Measurements from ENCODE around the gene MACROH2A2. TPM values are rescaled to one million over a fixed set of nuclear protein-coding genes. Genes with fewer than 3 reads are reported as not detected.

MACROH2A2 gene
- total and polyA plus RNA-seq, 2 donors (not counting 1 experiment from before 2014, with no cell fraction given) = not detected

GRCh38 chr10:70119197-70119596 lies 66.6 kb downstream of the MACROH2A2 start:
- CTCF ChIA-PET = interaction anchor here (1.2 to 7.5 kb wide), 3 partner anchors 12 to 204 kb away, joined by 4 to 131 read pairs (median 4); partner anchors contain the start of gene TYSND1
- POLR2A ChIA-PET = no interaction called here
- Histone ChIP-seq H3K4me3 (ENCODE audit: control extremely low read depth in 1 of 5, extremely low read depth in 1 of 5, insufficient read depth in 1 of 5, low read depth in 2 of 5, low read length in 4 of 5) (no peak overlapping the region), H3K27ac (ENCODE audit: low read length in 2 of 2) (no peak overlapping the region), H3K9ac (ENCODE audit: low read length) (no peak overlapping the region), H2AFZ (ENCODE audit: insufficient read depth, low read depth, low read length, poor library complexity, severe bottlenecking) (no peak overlapping the region), H3K4me2 (replicated peaks; ENCODE audit: low read depth, low read length, poor library complexity, severe bottlenecking) (no peak overlapping the region), H3K79me2 (ENCODE audit: control insufficient read depth, insufficient read depth, low read length) (no peaks in the 10 kb centered on the region), H3K36me3 (replicated peaks in 1 of 2; ENCODE audit: control extremely low read depth in 1 of 2, control insufficient read depth in 1 of 2, extremely low read depth in 1 of 2, insufficient read depth in 2 of 2, low read length in 1 of 2) (peaks cover 1 to 6% of the 10 kb centered on the region in 2 experiments), H3K9me3 (ENCODE audit: control extremely low read depth in 1 of 3, control insufficient read depth in 2 of 3, insufficient read depth in 1 of 3, low read length in 2 of 3) (no peaks in the 10 kb centered on the region), H3K4me1 (ENCODE audit: control insufficient read depth in 2 of 2, insufficient read depth in 2 of 2, low read length in 2 of 2) (peaks cover 0 to 4% of the 10 kb centered on the region in 2 donors), H4K20me1 (ENCODE audit: control insufficient read depth, insufficient read depth, low read length, poor library complexity, severe bottlenecking) (no peaks in the 10 kb centered on the region), H3K27me3 (replicated peaks in 1 of 4; ENCODE audit: control extremely low read depth in 1 of 4, control insufficient read depth in 3 of 4, insufficient read depth in 4 of 4, low read length in 3 of 4) (no peaks in the 10 kb centered on the region)
- intact Hi-C loops (cut with micrococcal nuclease) = no loop called here
- H3K27me3 Mint-ChIP-seq = no peaks in the 10 kb centered on the region
- no peak for DNase-seq
- ATAC-seq (ENCODE audit: low read depth) = no peak
- no peak overlapping the region for H3K4me3 Mint-ChIP-seq
- peaks cover 6% of the 10 kb centered on the region for H3K4me1 Mint-ChIP-seq
- WGBS (ENCODE audit: insufficient coverage) = 90% methylated on average over 3 of the region's 7 CpGs
- H3K27ac Mint-ChIP-seq = no peak overlapping the region
- TF ChIP-seq EZH2 (IDR thresholded peaks at IDR 0.05; ENCODE audit: borderline replicate concordance, insufficient read depth, low read depth, low read length, poor library complexity, severe bottlenecking) (no peak), CTCF (IDR thresholded peaks at IDR 0.05) (no peak)
- no peaks in the 10 kb centered on the region for H3K9me3 Mint-ChIP-seq (ENCODE audit: insufficient read depth)

- H3K79me2 ChIP-seq (ENCODE audit: control insufficient read depth, insufficient read depth, low read length) = no peaks in the 10 kb centered on the region
- no peaks in the 10 kb centered on the region for H3K27me3 Mint-ChIP-seq
- H3K27ac ChIP-seq (ENCODE audit: low read length in 2 of 2) = no peak overlapping the region
- ChIA-PET CTCF (interaction anchor here (1.2 to 7.5 kb wide), 2 partner anchors 25 to 205 kb away, joined by 4 to 131 read pairs; partner anchors contain the start of gene TYSND1), POLR2A (no interaction called here)
- H3K27me3 ChIP-seq (replicated peaks in 1 of 4; ENCODE audit: control extremely low read depth in 1 of 4, control insufficient read depth in 3 of 4, insufficient read depth in 4 of 4, low read length in 3 of 4) = no peaks in the 10 kb centered on the region
- no peak overlapping the region for H3K4me3 Mint-ChIP-seq
- 95% methylated on average over 8 of the region's 8 CpGs for WGBS (ENCODE audit: insufficient coverage)
- peaks cover 6% of the 10 kb centered on the region for H3K4me1 Mint-ChIP-seq
- peaks cover 1 to 6% of the 10 kb centered on the region in 2 experiments for H3K36me3 ChIP-seq (replicated peaks in 1 of 2; ENCODE audit: control extremely low read depth in 1 of 2, control insufficient read depth in 1 of 2, extremely low read depth in 1 of 2, insufficient read depth in 2 of 2, low read length in 1 of 2)
- no peak overlapping the region for H3K9ac ChIP-seq (ENCODE audit: low read length)
- H3K4me2 ChIP-seq (replicated peaks; ENCODE audit: low read depth, low read length, poor library complexity, severe bottlenecking) = no peak overlapping the region
- no peak overlapping the region for H3K27ac Mint-ChIP-seq
- no peak for ATAC-seq (ENCODE audit: low read depth)
- intact Hi-C loops (cut with micrococcal nuclease) = no loop called here
- H3K4me3 ChIP-seq (ENCODE audit: control extremely low read depth in 1 of 5, extremely low read depth in 1 of 5, insufficient read depth in 1 of 5, low read depth in 2 of 5, low read length in 4 of 5) = no peak overlapping the region
- TF ChIP-seq CTCF (IDR thresholded peaks at IDR 0.05) (no peak), EZH2 (IDR thresholded peaks at IDR 0.05; ENCODE audit: borderline replicate concordance, insufficient read depth, low read depth, low read length, poor library complexity, severe bottlenecking) (no peak)
- H3K9me3 ChIP-seq (ENCODE audit: control extremely low read depth in 1 of 3, control insufficient read depth in 2 of 3, insufficient read depth in 1 of 3, low read length in 2 of 3) = no peaks in the 10 kb centered on the region
- H4K20me1 ChIP-seq (ENCODE audit: control insufficient read depth, insufficient read depth, low read length, poor library complexity, severe bottlenecking) = no peaks in the 10 kb centered on the region
- H3K9me3 Mint-ChIP-seq (ENCODE audit: insufficient read depth) = no peaks in the 10 kb centered on the region
- no peak overlapping the region for H2AFZ ChIP-seq (ENCODE audit: insufficient read depth, low read depth, low read length, poor library complexity, severe bottlenecking)
- peaks cover 0 to 4% of the 10 kb centered on the region in 2 donors for H3K4me1 ChIP-seq (ENCODE audit: control insufficient read depth in 2 of 2, insufficient read depth in 2 of 2, low read length in 2 of 2)
- no peak for DNase-seq
Observed at GRCh38 chr10:70119623-70120022, 67.0 kb downstream of the MACROH2A2 start.
